NCI-H2171 treated with DMSO at 0.1 percent for 48 hours (cell line): ENCODE results near the gene TRAK1.
"Not testable (repeated sequence)": the region's sequence is repeated elsewhere in the genome, so short reads cannot be mapped to it uniquely, and the experiment has no call there.

Experiments
- DNase-seq: peaks from one replicate; lab custom pipeline; 2025; lab: John Stamatoyannopoulos, UW

The TRAK1 gene

GRCh38 chr3:42090973-42091731 is at the start of gene TRAK1:
TRAK1 (plus strand) TSS chr3:42091357; CDS start chr3:42091470, 113 bp downstream.
- no peak for DNase-seq

- no peak for DNase-seq
These were observed 48.4 kb upstream of the TRAK1 start for GRCh38 chr3:42042747-42043098.

GRCh38 chr3:42043099-42043813 is 47.9 kb upstream of the TRAK1 start:
- DNase-seq, result peak; percentile 70

GRCh38 chr3:42045708-42046243 is 45.4 kb upstream of the TRAK1 start:
- DNase-seq, result peak; percentile 14

- DNase-seq, result not testable (repeated sequence)
These were observed 42.6 kb upstream of the TRAK1 start for GRCh38 chr3:42048526-42048925.

GRCh38 chr3:42050126-42050525 is 41.0 kb upstream of the TRAK1 start:
- DNase-seq, result no peak

GRCh38 chr3:42051384-42052131 is 39.6 kb upstream of the TRAK1 start:
- no peak for DNase-seq

GRCh38 chr3:42052132-42052483 is 39.0 kb upstream of the TRAK1 start:
- no peak for DNase-seq

GRCh38 chr3:42052484-42053351 is 38.4 kb upstream of the TRAK1 start:
- no peak for DNase-seq

GRCh38 chr3:42053476-42053875 is 37.7 kb upstream of the TRAK1 start:
- no peak for DNase-seq

- no peak for DNase-seq
These were observed 35.9 kb upstream of the TRAK1 start for GRCh38 chr3:42055291-42055690.

- DNase-seq, result peak; percentile 76
These were observed 34.3 kb upstream of the TRAK1 start for GRCh38 chr3:42056840-42057239.

- peak; percentile 17 for DNase-seq
These were observed 33.5 kb upstream of the TRAK1 start for GRCh38 chr3:42057561-42058211.

- DNase-seq, result no peak
These were observed 30.0 kb upstream of the TRAK1 start for GRCh38 chr3:42061025-42061712.

- DNase-seq, result peak; percentile 74
These were observed 29.3 kb upstream of the TRAK1 start for GRCh38 chr3:42061713-42062380.

- DNase-seq, result no peak
These were observed 28.7 kb upstream of the TRAK1 start for GRCh38 chr3:42062464-42062863.

GRCh38 chr3:42063888-42064287 is 27.3 kb upstream of the TRAK1 start:
- DNase-seq, result peak; percentile 31

- no peak for DNase-seq
These were observed 24.5 kb upstream of the TRAK1 start for GRCh38 chr3:42066516-42067181.

GRCh38 chr3:42067326-42067725 is 23.8 kb upstream of the TRAK1 start:
- no peak for DNase-seq
